SU-DHL-6 (cell line): ENCODE data around the gene FADS1.

ENCODE experiments used
- H2AFZ ChIP-seq: fragments of 200-600 bp; sonication (generic); 2 replicates; pipeline ENCODE4 v1.6.1; 2014; ENCODE audit warnings: low read depth, mild to moderate bottlenecking, moderate library complexity, mixed read lengths, antibody characterized with exemption, low read length; ENCODE audit not compliant: severe bottlenecking
- H3F3A ChIP-seq: fragments of 200-600 bp; shearing (Covaris generic); 2 replicates; pipeline ENCODE4 v1.6.0; 2016; ENCODE audit warnings: antibody characterized with exemption, mild to moderate bottlenecking; ENCODE audit not compliant: insufficient read depth
- H3K27ac ChIP-seq: fragments of 200-600 bp; sonication (generic); 2 replicates; pipeline ENCODE4 v1.5.1; 2016; ENCODE audit warnings: low read depth, mild to moderate bottlenecking, low read length, moderate library complexity, mixed read lengths
- H3K27me3 ChIP-seq: fragments of 200-600 bp; sonication (generic), shearing (Covaris generic); 2 replicates; pipeline ENCODE4 v1.6.0; 2014; ENCODE audit warnings: mild to moderate bottlenecking, low read length
- H3K36me3 ChIP-seq: fragments of 200-600 bp; sonication (generic); 2 replicates; pipeline ENCODE4 v1.6.1; 2014; ENCODE audit warnings: mild to moderate bottlenecking, low read length, mixed read lengths
- H3K4me2 ChIP-seq: fragments of 300-600, 200-600 bp; shearing (Covaris generic), sonication (generic); 2 replicates; pipeline ENCODE4 v1.6.0; 2014; ENCODE audit warnings: low read length, low read depth, mild to moderate bottlenecking; ENCODE audit not compliant: poor library complexity, severe bottlenecking
- H3K4me3 ChIP-seq: fragments of 200-600 bp; sonication (generic); 2 replicates; pipeline ENCODE4 v1.5.1; 2014; ENCODE audit warnings: antibody characterized with exemption, low read length, mild to moderate bottlenecking, mixed read lengths; ENCODE audit not compliant: insufficient read depth, poor library complexity, severe bottlenecking
- H3K79me2 ChIP-seq: fragments of 200-600 bp; sonication (generic); 2 replicates; pipeline ENCODE4 v1.6.1; 2014; ENCODE audit warnings: mild to moderate bottlenecking, low read length, moderate library complexity; ENCODE audit not compliant: insufficient read depth
- H3K9ac ChIP-seq: fragments of 200-600 bp; sonication (generic); 2 replicates; pipeline ENCODE4 v1.7.0; 2014; ENCODE audit warnings: mild to moderate bottlenecking, low read length
- H3K9me2 ChIP-seq: fragments of 200-600 bp; sonication (generic); replicated peaks from 2 replicates; pipeline ENCODE4 v1.6.1; 2014; ENCODE audit warnings: low read length; ENCODE audit not compliant: insufficient read depth
- H3K9me3 ChIP-seq: fragments of 200-600 bp; sonication (generic); 2 replicates; pipeline ENCODE4 v1.6.1; 2014; ENCODE audit warnings: low read length, mixed read lengths; ENCODE audit not compliant: insufficient read depth
- H4K20me1 ChIP-seq: fragments of 200-600 bp; sonication (generic); 2 replicates; pipeline ENCODE4 v1.6.1; 2014; ENCODE audit warnings: low read depth, mild to moderate bottlenecking, antibody characterized with exemption, low read length, moderate library complexity, mixed read lengths
- EZH2phosphoT487 ChIP-seq: fragments of 200-600 bp; sonication (generic), shearing (Covaris generic); conservative IDR thresholded peaks from 2 replicates; pipeline ENCODE4 v1.6.1; 2018; ENCODE audit warnings: mild to moderate bottlenecking, antibody characterized with exemption, low read length, moderate library complexity, mixed read lengths
- TF ChIP-seq, protein P1 (sequence below): fragments of 200-600 bp; sonication (generic); IDR thresholded peaks from one replicate; pipeline ENCODE4 v1.5.1; 2017; ENCODE audit warnings: antibody characterized with exemption, mild to moderate bottlenecking, low read length, moderate library complexity; ENCODE audit not compliant: insufficient read depth, poor library complexity, severe bottlenecking

FADS1 gene

GRCh38 chr11:61800331-61801281 is 16.2 kb downstream of the FADS1 start:
- no peak overlapping the region for H3K4me3 ChIP-seq
- H3K4me2 ChIP-seq, result no peak overlapping the region
- H3K9me3 ChIP-seq, result no peaks in the 10 kb centered on the region
- H3K9me2 ChIP-seq, result no peaks in the 10 kb centered on the region
- H3K79me2 ChIP-seq, result peaks cover 44% of the 10 kb centered on the region
- H4K20me1 ChIP-seq, result peaks cover 4% of the 10 kb centered on the region; the same call in 1 of the 2 replicates
- no peak overlapping the region; the same call in 1 of the 2 replicates for H3K27ac ChIP-seq
- H3K9ac ChIP-seq, result no peak overlapping the region
- H3K36me3 ChIP-seq, result peaks cover 11% of the 10 kb centered on the region; the same call in 1 of the 2 replicates
- TF ChIP-seq, protein P1, sequence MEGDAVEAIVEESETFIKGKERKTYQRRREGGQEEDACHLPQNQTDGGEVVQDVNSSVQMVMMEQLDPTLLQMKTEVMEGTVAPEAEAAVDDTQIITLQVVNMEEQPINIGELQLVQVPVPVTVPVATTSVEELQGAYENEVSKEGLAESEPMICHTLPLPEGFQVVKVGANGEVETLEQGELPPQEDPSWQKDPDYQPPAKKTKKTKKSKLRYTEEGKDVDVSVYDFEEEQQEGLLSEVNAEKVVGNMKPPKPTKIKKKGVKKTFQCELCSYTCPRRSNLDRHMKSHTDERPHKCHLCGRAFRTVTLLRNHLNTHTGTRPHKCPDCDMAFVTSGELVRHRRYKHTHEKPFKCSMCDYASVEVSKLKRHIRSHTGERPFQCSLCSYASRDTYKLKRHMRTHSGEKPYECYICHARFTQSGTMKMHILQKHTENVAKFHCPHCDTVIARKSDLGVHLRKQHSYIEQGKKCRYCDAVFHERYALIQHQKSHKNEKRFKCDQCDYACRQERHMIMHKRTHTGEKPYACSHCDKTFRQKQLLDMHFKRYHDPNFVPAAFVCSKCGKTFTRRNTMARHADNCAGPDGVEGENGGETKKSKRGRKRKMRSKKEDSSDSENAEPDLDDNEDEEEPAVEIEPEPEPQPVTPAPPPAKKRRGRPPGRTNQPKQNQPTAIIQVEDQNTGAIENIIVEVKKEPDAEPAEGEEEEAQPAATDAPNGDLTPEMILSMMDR, result no peak
- TF ChIP-seq EZH2phosphoT487, result no peak
- peaks cover 32% of the 10 kb centered on the region for H3F3A ChIP-seq
- no peak overlapping the region for H2AFZ ChIP-seq
- H3K27me3 ChIP-seq, result no peaks in the 10 kb centered on the region

DNA sequence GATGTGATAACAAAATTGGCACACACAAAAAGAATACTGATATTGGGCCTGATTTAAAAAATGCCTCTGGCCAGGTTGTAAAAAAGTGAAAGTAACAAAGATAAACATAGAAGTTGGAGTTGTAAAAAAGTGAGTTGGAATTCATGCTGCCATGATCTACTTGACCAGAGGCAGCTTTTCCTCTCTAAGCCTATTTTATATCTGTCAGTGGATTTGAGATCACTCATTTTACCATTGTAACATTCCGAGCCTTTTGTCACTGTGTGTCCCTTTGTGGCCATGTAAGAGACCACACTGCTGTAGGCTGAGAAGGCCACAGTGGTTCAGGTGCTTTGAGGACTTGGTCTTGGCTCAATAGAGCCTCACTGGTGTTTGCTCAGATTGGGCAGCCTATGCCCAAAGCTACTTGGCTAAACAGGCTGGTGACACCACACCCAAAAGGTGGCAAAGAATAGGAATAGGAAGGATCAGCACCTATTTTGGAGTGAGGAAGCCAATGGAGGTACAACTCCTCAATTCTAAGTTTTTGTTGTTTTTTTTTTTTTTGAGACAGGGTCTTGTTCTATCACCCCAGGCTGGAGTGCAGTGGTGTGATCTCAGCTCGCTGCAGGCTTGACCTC is 17.0 kb downstream of the FADS1 start:
- Histone ChIP-seq H3K9me2 (no peaks in the 10 kb centered on the region), H2AFZ (no peak overlapping the region), H3K27me3 (no peaks in the 10 kb centered on the region), H3K4me2 (no peak overlapping the region), H3K4me3 (no peak overlapping the region), H3K27ac (no peak overlapping the region), H3K36me3 (peaks cover 14% of the 10 kb centered on the region), H3K9me3 (no peaks in the 10 kb centered on the region), H3K9ac (no peak overlapping the region), H3K79me2 (peaks cover 52% of the 10 kb centered on the region), H3F3A (peaks cover 32% of the 10 kb centered on the region), H4K20me1 (peaks cover 10% of the 10 kb centered on the region; the same call in 1 of the 2 replicates)
- TF ChIP-seq, protein P1, result no peak
- no peak for TF ChIP-seq EZH2phosphoT487

DNA sequence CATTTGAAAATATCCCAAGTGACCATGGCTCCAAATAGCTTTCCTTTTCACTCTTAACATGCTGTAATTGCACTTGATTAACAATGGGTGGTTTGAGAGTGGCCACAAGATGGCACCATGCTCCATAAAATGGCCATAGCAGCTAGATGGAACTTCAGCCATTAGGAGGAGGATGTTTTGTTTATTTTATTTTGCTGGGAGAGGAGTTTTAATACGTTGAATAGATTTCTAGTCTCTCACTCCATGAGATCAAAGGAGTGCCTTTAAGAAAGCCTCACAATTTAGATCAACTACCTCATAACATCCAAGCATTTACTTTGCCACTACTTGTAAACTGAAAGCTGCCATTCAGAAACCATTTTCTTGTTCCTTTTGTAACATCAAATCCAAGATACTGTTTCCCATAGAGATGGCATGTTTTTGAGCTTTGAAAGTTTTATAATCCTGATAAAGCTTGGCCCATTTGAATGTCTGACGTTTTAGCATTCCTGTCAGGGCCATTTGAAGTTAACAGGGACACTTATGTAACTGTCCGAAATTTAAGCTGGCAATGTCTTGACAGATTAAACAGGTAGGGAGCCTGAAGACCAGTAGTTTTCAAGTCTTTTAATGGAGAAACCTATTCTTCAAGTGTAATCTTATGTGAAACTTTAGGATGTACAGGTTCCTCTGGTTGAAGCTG is 19.4 kb downstream of the FADS1 start:
- TF ChIP-seq EZH2phosphoT487, result no peak
- TF ChIP-seq, protein P1, result peak; percentile 93
- H3K9me2 ChIP-seq, result no peaks in the 10 kb centered on the region
- H3K4me3 ChIP-seq, result no peak overlapping the region
- H2AFZ ChIP-seq, result no peak overlapping the region
- no peaks in the 10 kb centered on the region for H3K9me3 ChIP-seq
- no peak overlapping the region for H3K9ac ChIP-seq
- peak overlapping the region; percentile 9 for H3K4me2 ChIP-seq
- H3K27ac ChIP-seq, result no peak overlapping the region
- peaks cover 32% of the 10 kb centered on the region for H3F3A ChIP-seq
- H4K20me1 ChIP-seq, result peaks cover 12% of the 10 kb centered on the region; the same call in 1 of the 2 replicates
- peaks cover 20% of the 10 kb centered on the region for H3K36me3 ChIP-seq
- no peaks in the 10 kb centered on the region for H3K27me3 ChIP-seq
- peaks cover 73% of the 10 kb centered on the region for H3K79me2 ChIP-seq
